Keratinocyte (primary cell): ENCODE measurements around the gene RUNX1. TPM values are rescaled to one million over a fixed set of nuclear protein-coding genes. Genes with fewer than 3 reads are reported as not detected.

ENCODE experiments used
- DNase-seq: peaks from one replicate; pipeline ENCODE4 v3.0.0-alpha.2; 2011; ENCODE audit warnings: low read depth, missing footprints, low spot score
- FAIRE-seq: peaks from 2 replicates; lab custom pipeline; 2011; peaks lifted over from hg19 to GRCh38; lab: Jason Lieb, UNC
- H2AFZ ChIP-seq: 2 replicates; pipeline ENCODE4 v1.6.0; 2012; ENCODE audit warnings: low read length, control low read depth, inconsistent platforms; ENCODE audit not compliant: control insufficient read depth
- H3K27ac ChIP-seq: 2 replicates; pipeline ENCODE4 v1.5.1; 2011; ENCODE audit warnings: low read length; ENCODE audit not compliant: control insufficient read depth, insufficient read depth
- H3K27me3 ChIP-seq: 3 replicates; pipeline ENCODE4 v1.6.0; 2011; ENCODE audit warnings: low read length; ENCODE audit not compliant: control insufficient read depth, insufficient read depth; ENCODE audit errors: extremely low read depth
- H3K36me3 ChIP-seq, 2 experiments: 2 replicates in 1 of 2; 3 replicates in 1 of 2; pipeline ENCODE4 v1.5.1; 2011; ENCODE audit warnings: low read length in 2 of 2, mild to moderate bottlenecking in 1 of 2; ENCODE audit not compliant: control insufficient read depth in 2 of 2, insufficient read depth in 2 of 2; ENCODE audit errors: extremely low read depth in 1 of 2
- H3K4me1 ChIP-seq: 3 replicates; pipeline ENCODE4 v1.5.1; 2011; ENCODE audit warnings: low read length; ENCODE audit not compliant: control insufficient read depth, insufficient read depth; ENCODE audit errors: extremely low read depth
- H3K4me2 ChIP-seq: 3 replicates; pipeline ENCODE4 v1.6.0; 2011; ENCODE audit warnings: low read depth, low read length; ENCODE audit not compliant: control insufficient read depth, insufficient read depth; ENCODE audit errors: extremely low read depth
- H3K4me3 ChIP-seq, 3 experiments: fragments of 200-600 bp in 1 of 3; sonication (generic) in 1 of 3; 2 replicates in 2 of 3; 3 replicates in 1 of 3; pipeline ENCODE4 v1.5.1; 2011 to 2016; ENCODE audit warnings: low read length in 3 of 3, mild to moderate bottlenecking in 3 of 3, control low read depth in 2 of 3, inconsistent platforms in 1 of 3, low read depth in 1 of 3, mixed read lengths in 1 of 3, mixed run types in 1 of 3, moderate library complexity in 1 of 3; ENCODE audit not compliant: control insufficient read depth in 2 of 3, insufficient read depth in 2 of 3; ENCODE audit errors: extremely low read depth in 1 of 3
- H3K79me2 ChIP-seq: 2 replicates; pipeline ENCODE4 v1.6.0; 2012; ENCODE audit warnings: low read length; ENCODE audit not compliant: control insufficient read depth, insufficient read depth
- H3K9ac ChIP-seq: 3 replicates; pipeline ENCODE4 v1.6.0; 2011; ENCODE audit warnings: low read length; ENCODE audit not compliant: control insufficient read depth, insufficient read depth; ENCODE audit errors: extremely low read depth
- H3K9me1 ChIP-seq: 3 replicates; pipeline ENCODE4 v1.6.0; 2011; ENCODE audit warnings: low read length; ENCODE audit not compliant: control insufficient read depth, insufficient read depth; ENCODE audit errors: extremely low read depth
- H3K9me3 ChIP-seq: 2 replicates; pipeline ENCODE4 v1.5.1; 2012; ENCODE audit warnings: low read depth, low read length; ENCODE audit not compliant: control insufficient read depth
- H4K20me1 ChIP-seq: 3 replicates; pipeline ENCODE4 v1.6.0; 2011; ENCODE audit warnings: low read length; ENCODE audit not compliant: control insufficient read depth, insufficient read depth; ENCODE audit errors: extremely low read depth
- EZH2 ChIP-seq: IDR thresholded peaks from one replicate; pipeline ENCODE4 v1.6.1; 2012; ENCODE audit warnings: inconsistent platforms, mild to moderate bottlenecking, low read length, moderate library complexity
- dilution Hi-C: fragments of 300-500 bp; cut with MboI; formaldehyde crosslinking; loops from one replicate; pipeline ENCODE4 v1.7.0; 2020; ENCODE audit warnings: low sequenced_read_pairs; ENCODE audit not compliant: extremely low pct_ligation_motif_present
- polyA plus RNA-seq, 5 experiments: library from polyadenylated mRNA; depleted of rRNA in 3 of 5; stranded (reverse) in 3 of 5; stranded (forward) in 1 of 5; unstranded in 1 of 5; fragments of >200 nt; gene quantifications; 1 replicate in 1 of 5; 2 replicates in 3 of 5; 3 replicates in 1 of 5; pipeline versions ENCODE4 v1.2.1 to v1.2.3, GENCODE V29; 2011 to 2012; ENCODE audit warnings: missing spikeins in 2 of 5, low read depth in 1 of 5, low replicate concordance in 1 of 5
- TF ChIP-seq, protein P1 (sequence below), 3 experiments: IDR thresholded peaks in 1 of 3; conservative IDR thresholded peaks in 1 of 3; optimal IDR thresholded peaks in 1 of 3; 2 replicates in 2 of 3; 3 replicates in 1 of 3; pipeline versions ENCODE3 to v1.5.1; 2011; ENCODE audit warnings: low read length in 3 of 3, mild to moderate bottlenecking in 3 of 3, moderate library complexity in 2 of 3, control low read depth in 1 of 3, inconsistent platforms in 1 of 3; ENCODE audit not compliant: insufficient read depth in 2 of 3; ENCODE audit errors: extremely low read depth in 1 of 3

RUNX1 gene
- polyA plus RNA-seq, 1 donor (not counting 4 experiments of a cell fraction or from before 2014, with no cell fraction given), result 44.9 TPM

DNA sequence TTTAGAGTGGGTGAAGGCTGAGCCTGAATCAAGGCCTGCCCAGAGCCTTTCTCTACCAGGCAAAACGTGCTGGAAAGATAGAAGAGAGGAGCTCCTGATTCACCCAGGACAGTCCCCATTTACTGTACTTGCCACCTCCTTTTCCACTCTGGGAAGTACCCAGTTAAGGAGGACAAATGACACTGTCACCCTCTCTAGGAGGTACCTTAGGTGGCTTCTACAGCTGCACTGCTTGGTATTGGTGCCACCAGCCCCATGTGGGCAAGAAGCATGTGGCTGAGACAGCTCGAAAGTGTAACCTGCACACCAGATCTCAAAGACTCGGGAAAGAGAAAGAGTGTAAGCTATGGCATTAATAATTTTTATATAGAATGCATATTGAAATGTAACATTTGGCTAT lies 42.3 kb downstream of the RUNX1 start:
- no peak overlapping the region for H2AFZ ChIP-seq
- no peaks in the 10 kb centered on the region for H3K9me1 ChIP-seq
- H3K79me2 ChIP-seq, result no peaks in the 10 kb centered on the region
- dilution Hi-C loops, result no loop called here
- DNase-seq (no peak), FAIRE-seq (no peak)
- H3K36me3 ChIP-seq, result no peaks in the 10 kb centered on the region
- H3K27me3 ChIP-seq, result no peaks in the 10 kb centered on the region
- no peaks in the 10 kb centered on the region for H4K20me1 ChIP-seq
- no peak overlapping the region for H3K27ac ChIP-seq
- no peak overlapping the region for H3K4me3 ChIP-seq
- H3K9me3 ChIP-seq, result no peaks in the 10 kb centered on the region
- H3K9ac ChIP-seq, result no peak overlapping the region
- H3K4me1 ChIP-seq, result no peaks in the 10 kb centered on the region
- TF ChIP-seq, protein P1, sequence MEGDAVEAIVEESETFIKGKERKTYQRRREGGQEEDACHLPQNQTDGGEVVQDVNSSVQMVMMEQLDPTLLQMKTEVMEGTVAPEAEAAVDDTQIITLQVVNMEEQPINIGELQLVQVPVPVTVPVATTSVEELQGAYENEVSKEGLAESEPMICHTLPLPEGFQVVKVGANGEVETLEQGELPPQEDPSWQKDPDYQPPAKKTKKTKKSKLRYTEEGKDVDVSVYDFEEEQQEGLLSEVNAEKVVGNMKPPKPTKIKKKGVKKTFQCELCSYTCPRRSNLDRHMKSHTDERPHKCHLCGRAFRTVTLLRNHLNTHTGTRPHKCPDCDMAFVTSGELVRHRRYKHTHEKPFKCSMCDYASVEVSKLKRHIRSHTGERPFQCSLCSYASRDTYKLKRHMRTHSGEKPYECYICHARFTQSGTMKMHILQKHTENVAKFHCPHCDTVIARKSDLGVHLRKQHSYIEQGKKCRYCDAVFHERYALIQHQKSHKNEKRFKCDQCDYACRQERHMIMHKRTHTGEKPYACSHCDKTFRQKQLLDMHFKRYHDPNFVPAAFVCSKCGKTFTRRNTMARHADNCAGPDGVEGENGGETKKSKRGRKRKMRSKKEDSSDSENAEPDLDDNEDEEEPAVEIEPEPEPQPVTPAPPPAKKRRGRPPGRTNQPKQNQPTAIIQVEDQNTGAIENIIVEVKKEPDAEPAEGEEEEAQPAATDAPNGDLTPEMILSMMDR (optimal IDR thresholded peaks at IDR 0.05 in 1 of 3, IDR thresholded peaks at IDR 0.05 in 1 of 3, conservative IDR thresholded peaks at IDR 0.05 in 1 of 3; ENCODE audit: extremely low read depth in 1 of 3, insufficient read depth in 2 of 3, low read length in 3 of 3), result no peak
- TF ChIP-seq EZH2, result no peak
- no peak overlapping the region for H3K4me2 ChIP-seq

GRCh38 chr21:35006248-35006647 lies 42.9 kb downstream of the RUNX1 start:
- no peak for DNase-seq
- Histone ChIP-seq H3K4me1 (no peaks in the 10 kb centered on the region), H3K79me2 (no peaks in the 10 kb centered on the region), H3K27ac (no peak overlapping the region), H2AFZ (no peak overlapping the region), H3K27me3 (no peaks in the 10 kb centered on the region), H3K9ac (no peak overlapping the region), H3K4me3 (no peak overlapping the region), H3K9me3 (no peaks in the 10 kb centered on the region), H4K20me1 (no peaks in the 10 kb centered on the region), H3K4me2 (no peak overlapping the region), H3K36me3 (no peaks in the 10 kb centered on the region), H3K9me1 (no peaks in the 10 kb centered on the region)
- dilution Hi-C loops, result no loop called here
- no peak for FAIRE-seq
- no peak for TF ChIP-seq EZH2
- TF ChIP-seq, protein P1 (optimal IDR thresholded peaks at IDR 0.05 in 1 of 3, IDR thresholded peaks at IDR 0.05 in 1 of 3, conservative IDR thresholded peaks at IDR 0.05 in 1 of 3; ENCODE audit: extremely low read depth in 1 of 3, insufficient read depth in 2 of 3, low read length in 3 of 3), result no peak
